AG04449 (cell line): ENCODE data around the gene LRMDA.

Experiments used
- CTCF ChIA-PET: fragments of 350-600 bp; formaldehyde crosslinking; extraction: SDS; loops from one replicate; lab custom pipeline; 2021; ENCODE audit warnings: antibody characterized with exemption; lab: Yijun Ruan, JAX
- POLR2A ChIA-PET: fragments of 400-600, 350-600 bp; formaldehyde crosslinking; extraction: SDS; loops from one replicate; lab custom pipeline; 2020; ENCODE audit warnings: antibody characterized with exemption, inconsistent platforms; lab: Yijun Ruan, JAX
- DNase-seq: peaks from one replicate; pipeline ENCODE4 v3.0.0-alpha.2; 2010; ENCODE audit warnings: low read depth, low spot score
- H3K4me3 ChIP-seq: 2 replicates; pipeline ENCODE4 v1.5.1; 2011; ENCODE audit warnings: low read depth, mild to moderate bottlenecking, control low read depth, low read length
- CTCF ChIP-seq: IDR thresholded peaks from one replicate; pipeline ENCODE4 v1.5.1; 2011; ENCODE audit warnings: mild to moderate bottlenecking, moderate library complexity, low read length, control low read depth, inconsistent platforms; ENCODE audit not compliant: insufficient read depth; ENCODE audit errors: missing control alignments

Gene LRMDA

DNA sequence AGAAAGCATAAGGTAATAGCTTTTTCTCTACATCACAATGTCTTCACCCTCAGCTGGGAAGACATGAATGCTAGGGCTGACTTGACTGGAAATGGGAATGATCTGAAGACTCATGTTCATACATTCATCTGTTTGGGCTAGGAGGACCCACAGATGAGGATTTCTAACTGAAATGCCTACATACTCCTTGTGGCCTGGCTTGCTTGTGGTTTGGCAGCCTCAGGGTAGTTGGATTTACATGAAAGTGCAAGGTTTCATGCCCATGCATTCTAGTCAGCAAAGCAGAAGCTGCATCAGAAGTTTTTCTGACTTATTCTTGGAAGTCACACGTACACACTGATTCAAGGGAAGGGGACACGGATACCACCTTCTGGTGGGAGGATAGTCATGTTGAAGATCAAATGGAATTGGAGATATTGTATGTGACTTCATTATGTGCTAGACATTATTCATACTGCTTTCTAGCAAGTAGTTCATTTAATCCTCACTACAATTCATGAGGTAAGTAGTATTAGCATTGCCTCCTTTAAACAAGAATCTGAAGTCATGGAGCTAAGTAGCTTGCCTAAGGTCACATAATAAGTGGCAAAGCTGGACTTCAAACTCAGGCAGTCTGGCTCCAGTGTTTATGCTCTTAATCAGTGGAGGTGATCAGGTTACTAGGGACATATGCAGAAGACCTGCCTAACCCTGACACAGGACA is 957.0 kb downstream of the LRMDA start:
- ChIA-PET POLR2A (no interaction called here), CTCF (interaction anchor here (1.6 kb wide), 1 partner anchor 10 kb away, joined by 4 read pairs; no protein-coding TSS in a partner anchor)
- peak; percentile 34 for DNase-seq
- H3K4me3 ChIP-seq = no peak overlapping the region
- TF ChIP-seq CTCF = no peak

GRCh38 chr10:76393875-76394706 is 962.7 kb downstream of the LRMDA start:
- TF ChIP-seq CTCF = no peak
- no peak for DNase-seq
- H3K4me3 ChIP-seq = no peak overlapping the region
- ChIA-PET POLR2A (no interaction called here), CTCF (interaction anchor here (1.2 to 1.3 kb wide), 2 partner anchors 9 to 18 kb away, joined by 3 to 4 read pairs; no protein-coding TSS in a partner anchor)

DNA sequence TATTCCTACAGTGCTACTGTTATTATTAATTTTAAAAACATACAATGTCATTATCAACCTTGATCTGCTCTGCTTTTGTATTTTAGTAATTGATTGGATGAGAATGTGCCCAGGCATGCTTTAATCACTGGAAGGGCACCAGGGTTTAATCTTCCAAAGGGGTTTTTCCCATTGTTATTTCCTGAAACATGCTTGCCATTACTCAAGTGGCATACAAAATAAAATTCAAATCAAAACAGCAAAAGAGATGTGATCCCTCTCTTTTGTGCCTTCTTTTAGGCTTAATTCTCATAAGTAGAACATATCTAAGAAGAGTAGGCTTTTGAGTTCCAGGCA is 963.3 kb downstream of the LRMDA start:
- no peak overlapping the region for H3K4me3 ChIP-seq
- no peak for DNase-seq
- ChIA-PET POLR2A (no interaction called here), CTCF (interaction anchor here (1.2 kb wide), 1 partner anchor 18 kb away, joined by 4 read pairs; no protein-coding TSS in a partner anchor)
- no peak for TF ChIP-seq CTCF

GRCh38 chr10:76395251-76395650 is 963.8 kb downstream of the LRMDA start:
- CTCF ChIA-PET = interaction anchor here (1.2 kb wide), 1 partner anchor 17 kb away, joined by 4 read pairs; no protein-coding TSS in a partner anchor
- no peak for TF ChIP-seq CTCF
- DNase-seq = no peak
- no peak overlapping the region for H3K4me3 ChIP-seq
- POLR2A ChIA-PET = no interaction called here

DNA sequence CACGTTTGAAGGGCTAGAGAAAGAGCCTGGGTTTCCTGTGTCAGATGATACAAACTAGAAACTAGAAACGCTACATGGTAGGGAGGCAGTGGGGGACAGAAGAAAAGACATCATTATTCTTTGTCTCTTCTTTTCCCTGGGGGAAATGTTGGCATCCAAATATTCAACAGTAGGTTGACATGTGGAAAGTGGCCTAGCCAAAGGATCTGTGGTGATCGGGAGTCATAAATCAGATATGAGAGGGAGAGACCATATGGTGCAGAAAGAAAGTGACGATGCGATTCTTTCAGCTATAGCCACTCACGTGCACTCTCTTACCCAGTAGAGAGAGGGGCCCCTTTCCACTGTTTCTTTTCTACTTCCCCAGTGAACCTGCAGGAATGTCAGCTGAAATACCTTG is 964.7 kb downstream of the LRMDA start:
- no peak overlapping the region for H3K4me3 ChIP-seq
- POLR2A ChIA-PET = no interaction called here

More for the DNA sequence above, 964.7 kb downstream of the LRMDA start:
- no peak for DNase-seq
- CTCF ChIA-PET = no interaction called here
- no peak for TF ChIP-seq CTCF
